HFF-Myc (cell line): Measurements from ENCODE around the gene C10orf71.

Experiments used
- DNase-seq: peaks from one replicate; pipeline ENCODE4 v3.0.0-alpha.2; 2011; ENCODE audit warnings: low read depth; ENCODE audit errors: extremely low read depth
- H3K4me3 ChIP-seq: replicated peaks from 2 replicates; pipeline ENCODE4 v1.5.1; 2011; ENCODE audit warnings: low read depth, mild to moderate bottlenecking, control low read depth, low read length
- TF ChIP-seq, protein P1 (sequence below): IDR thresholded peaks from 2 replicates; pipeline ENCODE4 v1.5.1; 2012; ENCODE audit warnings: mild to moderate bottlenecking, low read depth, low read length, control low read depth; ENCODE audit errors: missing control alignments

The C10orf71 gene

DNA sequence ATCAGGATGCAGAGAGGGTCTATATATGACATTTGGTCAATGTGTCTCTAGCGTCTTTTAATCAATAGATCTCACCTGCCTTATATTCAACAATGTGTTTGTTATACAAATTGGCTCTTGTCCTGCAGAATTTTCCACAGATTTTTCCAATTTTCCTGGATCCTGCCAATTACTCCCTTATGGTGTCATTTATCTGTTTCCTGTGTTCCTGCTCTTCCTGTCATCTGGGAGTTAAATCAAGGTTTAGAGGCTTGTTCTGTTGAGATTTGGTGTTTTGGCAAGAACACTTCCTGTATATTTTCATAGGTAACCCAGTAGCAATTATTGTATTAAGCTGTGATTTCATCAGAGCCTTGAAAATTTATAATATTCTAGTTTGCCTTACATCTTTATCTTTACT, 8.8 kb upstream of the C10orf71 start:
- TF ChIP-seq, protein P1, sequence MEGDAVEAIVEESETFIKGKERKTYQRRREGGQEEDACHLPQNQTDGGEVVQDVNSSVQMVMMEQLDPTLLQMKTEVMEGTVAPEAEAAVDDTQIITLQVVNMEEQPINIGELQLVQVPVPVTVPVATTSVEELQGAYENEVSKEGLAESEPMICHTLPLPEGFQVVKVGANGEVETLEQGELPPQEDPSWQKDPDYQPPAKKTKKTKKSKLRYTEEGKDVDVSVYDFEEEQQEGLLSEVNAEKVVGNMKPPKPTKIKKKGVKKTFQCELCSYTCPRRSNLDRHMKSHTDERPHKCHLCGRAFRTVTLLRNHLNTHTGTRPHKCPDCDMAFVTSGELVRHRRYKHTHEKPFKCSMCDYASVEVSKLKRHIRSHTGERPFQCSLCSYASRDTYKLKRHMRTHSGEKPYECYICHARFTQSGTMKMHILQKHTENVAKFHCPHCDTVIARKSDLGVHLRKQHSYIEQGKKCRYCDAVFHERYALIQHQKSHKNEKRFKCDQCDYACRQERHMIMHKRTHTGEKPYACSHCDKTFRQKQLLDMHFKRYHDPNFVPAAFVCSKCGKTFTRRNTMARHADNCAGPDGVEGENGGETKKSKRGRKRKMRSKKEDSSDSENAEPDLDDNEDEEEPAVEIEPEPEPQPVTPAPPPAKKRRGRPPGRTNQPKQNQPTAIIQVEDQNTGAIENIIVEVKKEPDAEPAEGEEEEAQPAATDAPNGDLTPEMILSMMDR, result no peak
- no peak for DNase-seq
- H3K4me3 ChIP-seq, result no peak overlapping the region

DNA sequence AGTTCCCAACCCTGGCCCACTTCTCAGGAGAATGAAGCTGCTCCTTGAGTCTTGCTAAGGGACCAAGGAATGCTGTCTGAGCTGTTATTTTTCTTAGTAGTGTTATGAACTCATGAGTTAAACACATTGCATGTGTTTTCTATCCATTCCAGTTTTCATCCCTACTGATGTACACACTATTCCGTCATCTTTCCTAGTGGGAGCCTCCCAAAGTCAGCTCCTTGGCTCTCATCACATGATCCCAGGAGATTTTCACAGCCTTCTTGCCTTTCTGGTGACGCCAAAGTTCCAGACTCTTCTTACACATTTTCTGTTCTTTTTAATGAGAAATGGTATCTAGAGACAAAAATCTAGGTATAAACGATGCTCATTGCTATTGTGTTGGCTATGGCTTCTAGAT, 8.4 kb upstream of the C10orf71 start:
- H3K4me3 ChIP-seq, result no peak overlapping the region
- no peak for DNase-seq
- TF ChIP-seq, protein P1, result no peak

DNA sequence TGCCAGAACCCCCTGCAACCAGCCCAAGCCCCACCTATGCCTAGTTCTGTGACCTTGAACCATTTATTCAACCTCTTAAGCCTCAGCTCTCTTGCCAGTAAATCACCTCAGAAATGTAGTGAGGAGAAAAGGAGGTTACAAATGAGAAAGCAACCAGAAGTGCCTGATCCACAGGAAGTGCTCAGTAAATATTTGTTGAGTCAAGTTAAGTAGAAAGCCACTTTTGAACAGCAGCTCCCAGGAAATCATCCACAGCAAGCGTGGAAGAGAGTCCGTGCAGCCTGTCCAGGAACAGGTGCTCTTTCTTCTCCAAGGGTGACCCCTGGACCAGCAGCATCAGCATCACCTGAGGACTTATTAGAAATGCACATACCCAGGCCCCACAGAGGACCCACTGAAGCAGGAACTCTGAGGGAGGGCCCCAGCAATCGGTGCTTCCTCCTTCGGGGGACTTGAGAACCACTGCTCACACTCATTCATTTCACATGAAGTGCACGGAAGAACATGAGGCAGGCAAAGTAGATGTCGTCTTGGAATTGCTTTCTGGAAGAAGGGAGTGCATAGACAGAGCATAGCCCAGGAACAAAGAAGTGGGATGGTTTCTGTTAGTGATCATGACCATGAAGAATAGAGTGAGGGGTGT, 6.3 kb upstream of the C10orf71 start:
- no peak overlapping the region for H3K4me3 ChIP-seq
- TF ChIP-seq, protein P1, result no peak
- no peak for DNase-seq

DNA sequence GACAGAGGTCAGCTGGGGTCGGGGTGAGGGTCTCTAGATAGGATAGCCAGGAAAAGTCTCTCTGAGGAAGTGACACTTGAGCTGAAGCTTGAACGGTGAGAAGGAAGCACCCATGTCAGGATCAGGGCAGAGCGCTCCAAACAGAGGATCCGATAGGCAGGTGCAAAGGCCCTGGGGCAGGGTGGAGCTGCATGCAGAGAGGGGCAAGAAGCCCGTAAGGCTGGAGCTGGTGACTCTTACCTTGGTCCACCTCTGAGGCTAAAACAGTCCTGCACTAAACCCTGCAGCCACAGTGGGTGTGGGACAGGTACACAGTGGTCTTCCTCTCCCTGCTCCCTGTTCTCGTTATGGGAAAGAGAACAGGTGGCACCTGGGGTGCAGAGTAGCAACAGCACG, 5.8 kb upstream of the C10orf71 start:
- DNase-seq, result no peak
- H3K4me3 ChIP-seq, result no peak overlapping the region
- TF ChIP-seq, protein P1, result no peak

DNA sequence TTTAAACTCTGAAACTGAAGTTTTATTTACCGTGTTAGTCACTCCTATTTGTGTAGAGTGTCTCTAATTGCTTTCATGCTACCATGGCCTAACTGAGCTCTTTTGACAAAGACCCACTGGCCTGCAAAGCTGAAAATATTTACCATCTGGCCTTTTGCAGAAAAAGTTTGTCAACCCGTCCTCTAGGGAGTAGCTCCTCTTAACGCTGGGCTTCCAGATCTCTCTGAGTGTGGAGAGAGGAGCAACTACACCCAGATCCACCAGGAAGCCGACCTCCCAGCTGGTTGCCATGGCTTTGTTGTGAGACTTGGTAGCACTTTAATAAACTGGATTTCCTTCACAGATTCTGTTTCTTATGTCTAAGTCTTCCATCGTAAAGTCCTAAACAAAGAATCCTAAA, 4.2 kb upstream of the C10orf71 start:
- TF ChIP-seq, protein P1, result no peak
- H3K4me3 ChIP-seq, result no peak overlapping the region
- DNase-seq, result no peak

DNA sequence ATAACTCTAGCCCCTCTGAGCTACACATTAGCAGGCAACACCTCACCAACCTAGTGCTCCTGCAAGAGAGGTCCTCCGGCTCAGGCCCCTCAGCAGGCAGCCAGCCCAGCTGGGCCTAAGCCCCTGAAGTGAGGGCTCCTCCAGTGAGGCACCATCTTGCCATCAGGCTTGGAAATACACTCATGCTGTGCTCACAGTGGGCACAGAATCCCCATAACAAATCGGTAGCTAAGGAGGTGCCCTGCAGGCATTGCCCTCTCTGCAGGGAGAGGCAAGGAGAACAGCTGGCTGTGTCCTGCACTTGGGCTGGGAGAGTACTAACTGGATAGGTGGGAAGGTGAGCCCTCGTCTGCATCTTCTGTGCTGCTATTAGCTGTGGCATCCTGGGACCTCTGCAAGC, 3.7 kb upstream of the C10orf71 start:
- H3K4me3 ChIP-seq, result no peak overlapping the region
- TF ChIP-seq, protein P1, result no peak
- no peak for DNase-seq

DNA sequence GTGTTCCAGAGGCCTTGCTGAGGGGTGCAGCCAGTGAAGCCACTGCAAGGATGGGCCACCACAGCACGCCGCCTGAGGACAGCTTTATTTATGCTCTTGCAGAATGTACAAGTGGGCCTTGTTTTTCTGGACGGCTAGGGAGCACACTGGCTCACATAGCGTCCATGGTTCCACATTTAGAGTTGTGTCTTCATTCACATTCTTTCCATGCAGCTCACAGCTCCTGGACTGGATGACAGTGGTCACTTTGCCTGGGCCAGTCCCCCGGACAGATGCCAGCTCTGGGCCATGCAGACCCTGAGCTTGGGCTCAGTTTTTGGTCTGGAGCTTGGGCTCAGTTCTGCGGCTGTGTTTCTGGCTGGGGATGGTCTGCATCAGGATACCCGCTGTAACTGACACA, 2.6 kb upstream of the C10orf71 start:
- no peak for DNase-seq
- H3K4me3 ChIP-seq, result no peak overlapping the region
- TF ChIP-seq, protein P1, result no peak
